Thymus (tissue), 11 donors: ENCODE data around the gene LPCAT3. TPM values are rescaled to one million over a fixed set of nuclear protein-coding genes. Genes with fewer than 3 reads are reported as not detected.

Experiments used
- DNase-seq, 9 donors: peaks; one replicate each; pipeline ENCODE4 v3.0.0-alpha.2; 2013; ENCODE audit warnings: low spot score in 9 of 9, low read depth in 6 of 9, missing footprints in 1 of 9
- H3K27ac ChIP-seq, 2 donors: one replicate each; pipeline ENCODE4 v1.5.1; 2013; ENCODE audit warnings: control low read depth in 1 of 2, low read depth in 1 of 2, low read length in 1 of 2, mild to moderate bottlenecking in 1 of 2, moderate library complexity in 1 of 2
- H3K27me3 ChIP-seq, 2 donors: one replicate each; pipeline ENCODE4 v1.5.1; 2013; ENCODE audit warnings: low read length in 1 of 2; ENCODE audit not compliant: control insufficient read depth in 2 of 2, insufficient read depth in 1 of 2
- H3K36me3 ChIP-seq, 2 donors: one replicate each; pipeline ENCODE4 v1.5.1; 2013; ENCODE audit warnings: low read length in 1 of 2, mild to moderate bottlenecking in 1 of 2, moderate library complexity in 1 of 2; ENCODE audit not compliant: control insufficient read depth in 2 of 2, insufficient read depth in 2 of 2
- H3K4me1 ChIP-seq, 2 donors: one replicate each; pipeline ENCODE4 v1.5.1; 2013; ENCODE audit warnings: low read length in 2 of 2; ENCODE audit not compliant: control insufficient read depth in 2 of 2, insufficient read depth in 2 of 2
- H3K4me3 ChIP-seq, 2 donors: one replicate each; pipeline ENCODE4 v1.5.1; 2013; ENCODE audit warnings: low read length in 2 of 2, control low read depth in 1 of 2, mild to moderate bottlenecking in 1 of 2
- H3K9me3 ChIP-seq, 2 donors: one replicate each; pipeline ENCODE4 v1.5.1; 2013; ENCODE audit warnings: low read length in 1 of 2, mild to moderate bottlenecking in 1 of 2; ENCODE audit not compliant: control insufficient read depth in 2 of 2, insufficient read depth in 1 of 2
- WGBS: extraction: QIAGEN DNeasy Blood & Tissue Kit; methylation state at CpG from one replicate; pipeline ENCODE4 v1.1.7; 2013; 5-methylcytosine and 5-hydroxymethylcytosine counted together
- polyA plus RNA-seq: library from polyadenylated mRNA; stranded (reverse); fragments of 200-250 nt; gene quantifications from one replicate; pipeline ENCODE4 v1.2.3, GENCODE V29; 2013
- total RNA-seq: library from RNA; stranded (reverse); fragments of 120-200 nt; gene quantifications from one replicate; pipeline ENCODE4 v1.2.4, GENCODE V29; 2013
- donor health status: healthy.

Gene LPCAT3
- total and polyA plus RNA-seq, 2 donors: 16.1 to 28.2 TPM

DNA sequence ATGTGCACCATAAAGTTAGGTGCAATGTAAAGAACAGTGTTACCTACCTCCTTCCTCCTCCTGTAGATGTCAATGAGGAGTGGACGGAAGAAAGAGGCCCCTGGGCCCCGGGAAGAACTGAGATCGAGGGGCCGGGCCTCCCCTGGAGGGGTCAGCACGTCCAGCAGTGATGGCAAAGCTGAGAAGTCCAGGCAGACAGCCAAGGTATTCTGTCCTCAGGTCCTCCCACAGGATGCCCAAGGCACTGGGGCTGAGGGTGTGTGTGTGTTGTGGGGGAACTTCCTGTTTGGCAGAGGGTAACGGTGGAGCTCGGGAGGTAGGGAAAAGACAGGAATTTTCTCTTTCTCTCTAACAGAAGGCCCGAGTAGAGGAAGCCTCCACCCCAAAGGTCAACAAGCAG is 84.2 kb downstream of the LPCAT3 start:
- no peak overlapping the region for H3K4me3 ChIP-seq
- no peaks in the 10 kb centered on the region for H3K9me3 ChIP-seq
- WGBS: 91% methylated on average over 8 of the region's 8 CpGs
- H3K36me3 ChIP-seq: peaks cover 3 to 24% of the 10 kb centered on the region in 2 donors
- H3K27ac ChIP-seq: no peak overlapping the region
- H3K27me3 ChIP-seq: peaks cover 0 to 4% of the 10 kb centered on the region in 2 donors
- DNase-seq: no peak
- peaks cover 22 to 70% of the 10 kb centered on the region in 2 donors for H3K4me1 ChIP-seq

DNA sequence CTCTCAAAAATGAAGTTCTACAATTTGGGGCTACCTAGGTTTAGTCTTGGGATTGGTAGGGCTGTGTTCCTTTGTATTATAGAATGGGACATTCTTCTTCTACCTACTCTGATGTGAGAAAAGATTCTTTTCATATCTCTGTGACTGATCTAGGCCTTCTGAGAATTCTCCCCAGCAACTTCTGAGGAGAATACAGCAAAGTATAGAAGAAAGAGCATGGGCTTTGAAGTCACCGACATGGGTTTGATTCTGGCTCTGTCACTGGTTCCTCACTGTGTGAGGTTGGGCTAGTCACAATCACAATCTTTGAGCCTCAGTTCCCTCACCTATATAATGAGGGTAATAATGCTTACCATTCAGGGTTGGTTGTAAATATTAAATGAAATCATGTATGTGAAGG is 85.5 kb downstream of the LPCAT3 start:
- H3K4me1 ChIP-seq: peaks cover 18 to 68% of the 10 kb centered on the region in 2 donors
- H3K9me3 ChIP-seq: no peaks in the 10 kb centered on the region
- DNase-seq: peak in 4 of 9 donors; percentile 70 to 88 (median 72)
- peaks cover 0 to 14% of the 10 kb centered on the region in 2 donors for H3K27me3 ChIP-seq
- H3K36me3 ChIP-seq: peaks cover 0 to 19% of the 10 kb centered on the region in 2 donors
- no peak overlapping the region for H3K4me3 ChIP-seq
- 9% methylated on average over 1 of the region's 1 CpG for WGBS
- H3K27ac ChIP-seq: peak overlapping the region in 1 of 2 donors; percentile 40

DNA sequence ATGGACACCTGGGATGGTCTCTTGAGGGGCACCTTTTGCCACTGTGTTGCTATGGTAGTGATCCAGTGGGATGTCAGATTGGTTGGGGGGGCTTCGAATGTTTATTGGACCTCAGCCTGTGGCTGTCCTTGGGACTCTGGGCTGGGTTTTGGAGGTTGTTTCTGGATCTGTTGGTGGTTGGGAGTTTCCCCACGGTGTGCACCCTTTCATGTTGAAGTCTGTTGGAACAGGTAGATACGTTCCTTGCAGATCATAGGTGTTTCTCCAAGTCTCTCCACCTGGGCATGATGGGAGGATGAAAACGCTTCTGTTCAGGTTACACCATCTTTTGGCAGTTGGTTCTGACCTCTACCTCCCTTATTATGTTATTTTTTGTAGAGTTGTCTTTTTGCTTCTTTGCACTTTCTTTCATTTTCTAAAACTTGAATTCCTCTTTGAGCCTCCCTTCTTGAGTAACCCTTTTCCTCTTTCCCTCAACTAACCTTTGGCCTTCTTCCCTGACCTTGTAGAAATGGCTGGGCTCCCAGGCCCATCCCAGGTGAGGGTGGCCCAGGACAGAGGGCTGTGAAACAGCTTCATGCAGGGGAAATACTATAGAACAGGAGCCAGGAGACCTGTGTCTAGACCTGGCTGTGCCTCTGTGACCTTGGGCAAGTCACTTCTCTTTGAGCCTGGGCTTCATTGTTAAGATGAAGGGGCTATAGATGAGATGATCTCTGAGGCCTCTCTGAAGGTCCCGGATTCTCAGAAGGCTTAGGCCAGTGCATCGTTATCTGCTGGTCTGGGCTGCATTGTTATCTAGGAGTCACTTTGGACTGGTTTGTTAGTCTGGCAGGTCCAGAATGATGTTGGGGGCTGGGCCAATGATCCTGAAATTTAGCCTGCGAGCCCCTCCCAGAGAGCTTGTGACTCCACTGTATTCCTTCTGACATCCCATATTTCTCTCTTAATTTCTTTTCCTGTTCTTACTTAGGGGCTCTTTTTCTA is 88.5 kb downstream of the LPCAT3 start:
- DNase-seq: no peak
- H3K36me3 ChIP-seq: peaks cover 0 to 11% of the 10 kb centered on the region in 2 donors
- 94% methylated on average over 7 of the region's 7 CpGs for WGBS
- H3K4me1 ChIP-seq: peaks cover 15 to 71% of the 10 kb centered on the region in 2 donors
- peaks cover 0 to 1% of the 10 kb centered on the region in 2 donors for H3K9me3 ChIP-seq
- H3K27ac ChIP-seq: peak overlapping the region in 1 of 2 donors; percentile 61
- H3K4me3 ChIP-seq: peak overlapping the region; percentile 53 to 87
- peaks cover 0 to 33% of the 10 kb centered on the region in 2 donors for H3K27me3 ChIP-seq

GRCh38 chr12:6928703-6929407 is 89.4 kb downstream of the LPCAT3 start:
- no peak for DNase-seq
- Histone ChIP-seq H3K27ac (peak overlapping the region; percentile 51 to 82), H3K9me3 (peaks cover 0 to 1% of the 10 kb centered on the region in 2 donors), H3K4me1 (peaks cover 18 to 73% of the 10 kb centered on the region in 2 donors), H3K4me3 (peak overlapping the region; percentile 53 to 87), H3K36me3 (peaks cover 0 to 5% of the 10 kb centered on the region in 2 donors), H3K27me3 (peaks cover 0 to 33% of the 10 kb centered on the region in 2 donors)
- 39% methylated on average over 19 of the region's 19 CpGs for WGBS

GRCh38 chr12:6928022-6928702 is 90.1 kb downstream of the LPCAT3 start:
- under 1% methylated on average over 78 of the region's 79 CpGs for WGBS
- peaks cover 18 to 68% of the 10 kb centered on the region in 2 donors for H3K4me1 ChIP-seq

DNA sequence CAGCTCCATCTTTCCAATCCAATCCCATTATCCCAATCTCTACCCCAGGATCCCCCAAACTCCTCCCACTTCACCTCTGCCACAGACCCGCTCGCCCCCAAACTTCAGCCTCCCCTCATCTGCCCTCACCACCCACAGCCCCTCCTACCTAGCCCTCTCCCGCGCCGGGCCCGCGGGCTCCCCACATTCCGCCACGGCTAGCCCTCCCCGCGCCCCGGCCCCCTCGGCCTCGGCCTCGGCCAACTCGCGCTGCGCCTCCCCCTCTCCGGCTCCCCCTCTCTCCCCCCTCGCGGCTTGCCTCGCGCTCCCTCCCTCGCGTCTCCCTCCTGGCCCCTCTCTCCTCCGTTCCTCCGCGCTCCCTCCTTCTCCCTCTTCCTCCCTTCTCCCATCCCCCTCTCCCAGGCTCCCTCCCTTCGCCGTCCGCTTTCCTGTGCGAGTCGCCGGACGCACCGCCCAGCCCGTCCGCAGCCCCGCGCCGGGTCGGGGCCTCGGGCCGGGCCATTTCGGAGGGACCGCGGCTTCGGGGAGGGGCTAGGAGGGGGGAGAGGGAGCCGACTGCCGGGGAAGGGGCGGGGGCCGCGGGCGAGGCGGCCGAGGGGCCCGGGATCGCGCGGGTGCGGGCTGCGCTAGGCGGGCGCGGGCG is 90.8 kb downstream of the LPCAT3 start, which contains the start of gene ATN1:
ATN1 (plus strand) TSS at position 581 of the 643 bp plus-strand sequence. CDS start 6,043 bp downstream, outside the sequence.
- Histone ChIP-seq H3K27ac (peak within 1 kb of the TSS; percentile 51 to 88), H3K36me3 (peaks cover 4 to 8% of the 10 kb centered on the region in 2 donors), H3K9me3 (peaks cover 0 to 1% of the 10 kb centered on the region in 2 donors), H3K4me3 (peak within 1 kb of the TSS; percentile 53 to 87), H3K27me3 (peaks cover 0 to 33% of the 10 kb centered on the region in 2 donors), H3K4me1 (peaks cover 11 to 61% of the 10 kb centered on the region in 2 donors)
- peak in 1 of 9 donors; percentile 62 for DNase-seq
- 1% methylated on average over 66 of the region's 66 CpGs for WGBS

More at GRCh38 chr12:6928022-6928702, 90.1 kb downstream of the LPCAT3 start:
- peak overlapping the region; percentile 53 to 87 for H3K4me3 ChIP-seq
- peaks cover 0 to 1% of the 10 kb centered on the region in 2 donors for H3K9me3 ChIP-seq
- H3K27me3 ChIP-seq: peaks cover 0 to 33% of the 10 kb centered on the region in 2 donors
- DNase-seq: no peak
- H3K27ac ChIP-seq: peak overlapping the region; percentile 51 to 88
- peaks cover 3 to 4% of the 10 kb centered on the region in 2 donors for H3K36me3 ChIP-seq
